ENCODE measurements around the gene DENND1C. TPM values are rescaled to one million over a fixed set of nuclear protein-coding genes. Genes with fewer than 3 reads are reported as not detected.

The DENND1C gene
- not detected in 2 replicates for total RNA-seq (2014; rRNA removed; shearing (Covaris generic))

GRCh38 chr19:6481541-6482342 lies at the start of gene DENND1C:
Gene DENND1C, minus strand, starts transcription at chr19:6481787. Its CDS starts 92 bp downstream, at chr19:6481695.

GRCh38 chr19:6530386-6531162 lies 49.0 kb upstream of the DENND1C start, which contains the start of gene TNFSF9:
Gene TNFSF9, plus strand, starts transcription at chr19:6531026. Its CDS starts 11 bp downstream, at chr19:6531037.

GRCh38 chr19:6501740-6502648 lies 20.4 kb upstream of the DENND1C start, which contains the start of gene TUBB4A:
Gene TUBB4A, minus strand, starts transcription at chr19:6502309. Its CDS starts 97 bp downstream, at chr19:6502212.

GRCh38 chr19:6464070-6464873 lies 17.3 kb downstream of the DENND1C start, which contains the start of gene CRB3:
Gene CRB3, plus strand, starts transcription at chr19:6464271. Its CDS starts 431 bp downstream, at chr19:6464702.

GRCh38 chr19:6459262-6460098 lies 22.1 kb downstream of the DENND1C start, which contains the start of gene SLC25A23:
Gene SLC25A23, minus strand, starts transcription at chr19:6459792. Its CDS starts 164 bp downstream, at chr19:6459628.

GRCh38 chr19:6433663-6434062 lies 47.9 kb downstream of the DENND1C start, which contains the start of gene SLC25A41:
Gene SLC25A41, minus strand, starts transcription at chr19:6433763. Its CDS starts 70 bp downstream, at chr19:6433693.

GRCh38 chr19:6424195-6424938 lies 57.2 kb downstream of the DENND1C start, which contains the start of gene KHSRP:
Gene KHSRP, minus strand, starts transcription at chr19:6424811. Its CDS starts 110 bp downstream, at chr19:6424701.

Small RNA genes lying within 50 kb of the gene (small RNA-seq; reads per million reads assigned to genes)
- gene AC010503.2 = not detected

Other genes starting within 250 kb of the DENND1C start
- 20.4 and 25.9 TPM in 2 replicates for gene MLLT1, start 201.8 kb downstream of the DENND1C start, total RNA-seq (2014; rRNA removed; shearing (Covaris generic))
- gene ACER1, start 148.2 kb downstream of the DENND1C start, total RNA-seq (2014; rRNA removed; shearing (Covaris generic)) = not detected in 2 replicates
- 119 and 122 TPM in 2 replicates for gene CLPP, start 120.3 kb downstream of the DENND1C start, total RNA-seq (2014; rRNA removed; shearing (Covaris generic))
- 26.5 and 34.5 TPM in 2 replicates for gene ALKBH7, start 109.0 kb downstream of the DENND1C start, total RNA-seq (2014; rRNA removed; shearing (Covaris generic))
- 1.2 TPM in 2 replicates for gene PSPN, start 105.9 kb downstream of the DENND1C start, total RNA-seq (2014; rRNA removed; shearing (Covaris generic))
- 92.5 and 96.0 TPM in 2 replicates for gene GTF2F1, start 88.6 kb downstream of the DENND1C start, total RNA-seq (2014; rRNA removed; shearing (Covaris generic))
- 216 and 257 TPM in 2 replicates for gene KHSRP, start 57.0 kb downstream of the DENND1C start, total RNA-seq (2014; rRNA removed; shearing (Covaris generic))
- not detected in 2 replicates for gene SLC25A41, start 48.0 kb downstream of the DENND1C start, total RNA-seq (2014; rRNA removed; shearing (Covaris generic))
- 17.0 and 18.0 TPM in 2 replicates for gene SLC25A23, start 22.0 kb downstream of the DENND1C start, total RNA-seq (2014; rRNA removed; shearing (Covaris generic))
- not detected in 2 replicates for gene CRB3, start 17.5 kb downstream of the DENND1C start, total RNA-seq (2014; rRNA removed; shearing (Covaris generic))
- gene TUBB4A, start 20.5 kb upstream of the DENND1C start, total RNA-seq (2014; rRNA removed; shearing (Covaris generic)) = 0.60 and 0.85 TPM in 2 replicates
- gene TNFSF9, start 49.2 kb upstream of the DENND1C start, total RNA-seq (2014; rRNA removed; shearing (Covaris generic)) = 11.8 and 12.5 TPM in 2 replicates
- 93.9 and 116 TPM in 2 replicates for gene CD70, start 109.4 kb upstream of the DENND1C start, total RNA-seq (2014; rRNA removed; shearing (Covaris generic))
- gene TNFSF14, start 188.4 kb upstream of the DENND1C start, total RNA-seq (2014; rRNA removed; shearing (Covaris generic)) = not detected in 2 replicates
- gene C3, start 238.9 kb upstream of the DENND1C start, total RNA-seq (2014; rRNA removed; shearing (Covaris generic)) = 7.9 and 15.0 TPM in 2 replicates

All from A375 (cell line).